ENCODE measurements around the gene ALKAL2. TPM values are rescaled to one million over a fixed set of nuclear protein-coding genes. Genes with fewer than 3 reads are reported as not detected.

Gene ALKAL2
- total RNA-seq, 1 experiment from 2014 or later = not detected

- no TSS peak for BruUV-seq (replicated peaks)
- no peak for TF ChIP-seq CTCF (IDR thresholded peaks at IDR 0.05; ENCODE audit: unreplicated experiment)
- CTCF ChIA-PET = no interaction called here
These were observed 3.7 kb downstream of the ALKAL2 start for GRCh38 chr2:283996-284794.

GRCh38 chr2:282371-283263, 5.3 kb downstream of the ALKAL2 start:
- Mint-ChIP-seq H3K4me1 (ENCODE audit: low read depth, unreplicated experiment) (peaks cover 8% of the 10 kb centered on the region), H3K4me3 (ENCODE audit: low read depth, unreplicated experiment) (no peak overlapping the region), H3K27ac (ENCODE audit: unreplicated experiment) (no peak overlapping the region), H3K27me3 (ENCODE audit: unreplicated experiment) (peaks cover 25% of the 10 kb centered on the region), H3K9me3 (ENCODE audit: low read depth, unreplicated experiment) (no peaks in the 10 kb centered on the region), H3K36me3 (ENCODE audit: insufficient read depth, unreplicated experiment) (peaks cover 14% of the 10 kb centered on the region)
- BruUV-seq (replicated peaks) = no TSS peak
- intact Hi-C loops (cut with micrococcal nuclease; ENCODE audit: unreplicated experiment) = no loop called here
- CTCF ChIA-PET = no interaction called here
- no peak for DNase-seq
- no peak for TF ChIP-seq CTCF (IDR thresholded peaks at IDR 0.05; ENCODE audit: unreplicated experiment)

More at GRCh38 chr2:283996-284794, 3.7 kb downstream of the ALKAL2 start:
- no peak for DNase-seq
- H3K4me1 Mint-ChIP-seq (ENCODE audit: low read depth, unreplicated experiment) = peaks cover 8% of the 10 kb centered on the region
- intact Hi-C loops (cut with micrococcal nuclease; ENCODE audit: unreplicated experiment) = no loop called here
- H3K36me3 Mint-ChIP-seq (ENCODE audit: insufficient read depth, unreplicated experiment) = peaks cover 5% of the 10 kb centered on the region
- H3K9me3 Mint-ChIP-seq (ENCODE audit: low read depth, unreplicated experiment) = no peaks in the 10 kb centered on the region
- H3K27me3 Mint-ChIP-seq (ENCODE audit: unreplicated experiment) = peaks cover 25% of the 10 kb centered on the region
- no peak overlapping the region for H3K4me3 Mint-ChIP-seq (ENCODE audit: low read depth, unreplicated experiment)
- no peak overlapping the region for H3K27ac Mint-ChIP-seq (ENCODE audit: unreplicated experiment)

GRCh38 chr2:281381-281780, 6.5 kb downstream of the ALKAL2 start:
- intact Hi-C loops (cut with micrococcal nuclease; ENCODE audit: unreplicated experiment) = no loop called here
- CTCF ChIA-PET = no interaction called here
- TF ChIP-seq CTCF (IDR thresholded peaks at IDR 0.05; ENCODE audit: unreplicated experiment) = no peak
- Mint-ChIP-seq H3K36me3 (ENCODE audit: insufficient read depth, unreplicated experiment) (peaks cover 21% of the 10 kb centered on the region), H3K27me3 (ENCODE audit: unreplicated experiment) (peaks cover 14% of the 10 kb centered on the region), H3K9me3 (ENCODE audit: low read depth, unreplicated experiment) (no peaks in the 10 kb centered on the region), H3K4me1 (ENCODE audit: low read depth, unreplicated experiment) (peaks cover 8% of the 10 kb centered on the region), H3K27ac (ENCODE audit: unreplicated experiment) (no peak overlapping the region), H3K4me3 (ENCODE audit: low read depth, unreplicated experiment) (no peak overlapping the region)
- no peak for DNase-seq
- BruUV-seq (replicated peaks) = no TSS peak

- CTCF ChIA-PET = no interaction called here
- intact Hi-C loops (cut with micrococcal nuclease; ENCODE audit: unreplicated experiment) = no loop called here
- H3K27me3 Mint-ChIP-seq (ENCODE audit: unreplicated experiment) = peaks cover 7% of the 10 kb centered on the region
- peaks cover 21% of the 10 kb centered on the region for H3K36me3 Mint-ChIP-seq (ENCODE audit: insufficient read depth, unreplicated experiment)
- DNase-seq = no peak
- no peak overlapping the region for H3K27ac Mint-ChIP-seq (ENCODE audit: unreplicated experiment)
- H3K4me3 Mint-ChIP-seq (ENCODE audit: low read depth, unreplicated experiment) = no peak overlapping the region
- peaks cover 8% of the 10 kb centered on the region for H3K4me1 Mint-ChIP-seq (ENCODE audit: low read depth, unreplicated experiment)
- no peaks in the 10 kb centered on the region for H3K9me3 Mint-ChIP-seq (ENCODE audit: low read depth, unreplicated experiment)
- TF ChIP-seq CTCF (IDR thresholded peaks at IDR 0.05; ENCODE audit: unreplicated experiment) = no peak
- no TSS peak for BruUV-seq (replicated peaks)
These were observed 7.2 kb downstream of the ALKAL2 start for GRCh38 chr2:280650-281110.
